Heart right ventricle (tissue), 16 donors: ENCODE data around the gene DEPDC1B. TPM values are rescaled to one million over a fixed set of nuclear protein-coding genes. Genes with fewer than 3 reads are reported as not detected.

Experiments
- ATAC-seq, 8 donors: fragments of 200-7000 bp; cut with Tn5 transposase; one replicate each; pipeline ENCODE4 v1.9.1; 2020; ENCODE audit warnings: mild to moderate bottlenecking in 8 of 8, moderate library complexity in 8 of 8, moderate number of reproducible peaks in 1 of 8
- DNase-seq, 2 donors: peaks; one replicate each; pipeline ENCODE4 v3.0.0-alpha.2; 2020
- H3K27ac ChIP-seq, 10 donors: fragments of 200-600 bp; sonication (generic) in 2 of 10; one replicate each; pipeline versions ENCODE4 v1.5.0 to v1.8.0; 2020 to 2022; ENCODE audit warnings: mild to moderate bottlenecking in 3 of 10
- H3K27me3 ChIP-seq, 7 donors: fragments of 200-600 bp; one replicate each; pipeline ENCODE4 v1.8.0; 2021 to 2022; ENCODE audit warnings: mild to moderate bottlenecking in 2 of 7
- H3K36me3 ChIP-seq, 9 donors: fragments of 200-600 bp; sonication (generic) in 1 of 9; one replicate each; pipeline versions ENCODE4 v1.5.0 to v1.8.0; 2020 to 2022; ENCODE audit warnings: mild to moderate bottlenecking in 2 of 9
- H3K4me1 ChIP-seq, 9 donors: fragments of 200-600 bp; sonication (generic) in 1 of 9; one replicate each; pipeline versions ENCODE4 v1.5.0 to v1.8.0; 2020 to 2022; ENCODE audit warnings: mild to moderate bottlenecking in 4 of 9
- H3K4me3 ChIP-seq, 10 donors: fragments of 200-600 bp; sonication (generic) in 2 of 10; one replicate each; pipeline versions ENCODE4 v1.5.0 to v1.8.0; 2020 to 2022; ENCODE audit warnings: mild to moderate bottlenecking in 7 of 10, moderate library complexity in 2 of 10
- H3K9me3 ChIP-seq, 11 donors: fragments of 200-600 bp in 10 of 11; sonication (generic) in 2 of 11; one replicate each; pipeline versions ENCODE4 v1.5.0 to v1.8.0; 2013 to 2022; ENCODE audit warnings: mild to moderate bottlenecking in 2 of 11, control low read depth in 1 of 11, moderate library complexity in 1 of 11
- WGBS, 2 donors: extraction: QIAGEN DNeasy Blood & Tissue Kit; methylation state at CpG; one replicate each; pipeline ENCODE4 v1.1.7; 2013; ENCODE audit warnings: inconsistent platforms in 1 of 2; 5-methylcytosine and 5-hydroxymethylcytosine counted together
- intact Hi-C, 10 donors: fragments of 100-400 bp; cut with DNase I; formaldehyde crosslinking; loops; one replicate each; pipeline versions ENCODE4 v1.11.1 to v1.14.2; 2022
- polyA plus RNA-seq, 2 donors: library from polyadenylated mRNA; stranded (reverse); fragments of 200-250 nt; gene quantifications; one replicate each; pipeline ENCODE4 v1.2.3, GENCODE V29; 2013
- total RNA-seq, 10 donors: library from RNA; stranded (reverse); fragmentation: NEBNext Ultra II Directional in 3 of 10; extraction: Animal tissue kit (Norgen Biotek cat#: 25700) in 3 of 10; gene quantifications; one replicate each; pipeline versions ENCODE4 v1.2.1 to v1.2.4, GENCODE V29; 2021 to 2023
- TF ChIP-seq, protein P1 (sequence below), 9 donors: fragments of 200-600 bp; sonication (generic) in 2 of 9; IDR thresholded peaks; one replicate each; pipeline versions ENCODE4 v1.5.0 to v1.8.0; 2021 to 2022; ENCODE audit warnings: antibody characterized with exemption in 9 of 9, mild to moderate bottlenecking in 5 of 9, moderate library complexity in 1 of 9
- donor health status: Arrhythmogenic right ventricular cardiomyopathy.
- donor health status: ischemic (EF 13 %, LVEDD 7.1; RV severe dilation, severe dysfunction).
- donor health status: healthy with polysubstance abuse.
- donor health status: DM: no; HTN: yes; CAD: no.
- donor health status: DM: no; HTN: no; CAD: no.
- donor health status: ischemic (EF 25% LVEDD 6.9; RV normal size, moderate dysfunction).
- donor health status: ischemic (EF 25% LVEDD 5.7; RV mildly dilated, moderate dysfunction).
- donor health status: healthy.
- donor health status: DM: yes; HTN: yes; CAD: no.
- donor health status: Ischemic cardiomyopathy.
- donor health status: ischemic (EF 35%, LVEDD 5.7; RV mildly dilated, moderate dysfunction).
- donor health status: nonischemic (EF 11% LVEDD 7.7; RV severe dilation, severe dysfunction).
- donor health status: DM: yes; HTN: yes; CAD: no.
- donor health status: PGD.
- donor health status: ischemic (EF 29% LVEDD 5.4; RV normal size, mild dysfunction).
- donor health status: nonischemic (EF 23%, LVEDD 6.1; RV moderate dilation, normal function).

DEPDC1B gene
- total and polyA plus RNA-seq, 12 donors: 0.04 to 1.1 (median 0.46) TPM; not detected in 7

DNA sequence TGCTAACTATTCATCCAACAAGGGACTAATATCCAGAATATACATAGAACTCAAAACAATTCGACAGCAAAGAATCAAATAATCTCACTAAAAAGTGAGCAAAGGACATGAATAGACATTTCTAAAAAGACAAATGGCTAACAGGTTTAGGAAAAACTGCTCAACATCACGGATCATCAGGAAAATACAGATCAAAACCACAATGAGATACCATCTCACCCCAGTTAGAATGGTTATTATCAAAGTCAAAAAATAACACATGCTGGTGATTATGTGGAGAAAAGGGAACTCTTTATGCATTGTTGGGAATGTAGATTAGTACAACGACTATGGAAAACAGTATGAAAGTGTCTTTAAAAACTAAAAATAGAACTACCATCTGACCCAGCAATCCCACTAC is 150.1 kb downstream of the DEPDC1B start:
- Histone ChIP-seq H3K27me3 (no peaks in the 10 kb centered on the region), H3K9me3 (no peaks in the 10 kb centered on the region), H3K4me1 (peaks cover 0 to 10% (median 0%) of the 10 kb centered on the region in 9 donors), H3K36me3 (no peaks in the 10 kb centered on the region), H3K27ac (no peak overlapping the region), H3K4me3 (no peak overlapping the region)
- TF ChIP-seq, protein P1, sequence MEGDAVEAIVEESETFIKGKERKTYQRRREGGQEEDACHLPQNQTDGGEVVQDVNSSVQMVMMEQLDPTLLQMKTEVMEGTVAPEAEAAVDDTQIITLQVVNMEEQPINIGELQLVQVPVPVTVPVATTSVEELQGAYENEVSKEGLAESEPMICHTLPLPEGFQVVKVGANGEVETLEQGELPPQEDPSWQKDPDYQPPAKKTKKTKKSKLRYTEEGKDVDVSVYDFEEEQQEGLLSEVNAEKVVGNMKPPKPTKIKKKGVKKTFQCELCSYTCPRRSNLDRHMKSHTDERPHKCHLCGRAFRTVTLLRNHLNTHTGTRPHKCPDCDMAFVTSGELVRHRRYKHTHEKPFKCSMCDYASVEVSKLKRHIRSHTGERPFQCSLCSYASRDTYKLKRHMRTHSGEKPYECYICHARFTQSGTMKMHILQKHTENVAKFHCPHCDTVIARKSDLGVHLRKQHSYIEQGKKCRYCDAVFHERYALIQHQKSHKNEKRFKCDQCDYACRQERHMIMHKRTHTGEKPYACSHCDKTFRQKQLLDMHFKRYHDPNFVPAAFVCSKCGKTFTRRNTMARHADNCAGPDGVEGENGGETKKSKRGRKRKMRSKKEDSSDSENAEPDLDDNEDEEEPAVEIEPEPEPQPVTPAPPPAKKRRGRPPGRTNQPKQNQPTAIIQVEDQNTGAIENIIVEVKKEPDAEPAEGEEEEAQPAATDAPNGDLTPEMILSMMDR (IDR thresholded peaks at IDR 0.05): no peak
- ATAC-seq: no peak
- WGBS, 2 donors: 54 to 68% methylated on average over 3 of the region's 3 CpGs
- intact Hi-C loops: no loop called here
- no peak for DNase-seq

Other genes starting within 250 kb of the DEPDC1B start
- gene ELOVL7, start 144.1 kb upstream of the DEPDC1B start, total RNA-seq: 1 to 10 TPM in 2 of 10 donors, under 1 TPM in 8; 0.23 to 2.0 (median 0.59) TPM
- 1 to 10 TPM in 1 of 2 donors, under 1 TPM in 1; 0.16 to 1.3 TPM for gene ELOVL7, start 144.1 kb upstream of the DEPDC1B start, polyA plus RNA-seq
- 1 to 10 TPM; 4.1 to 8.3 (median 6.8) TPM for gene ERCC8, start 244.9 kb upstream of the DEPDC1B start, total RNA-seq
- gene ERCC8, start 244.9 kb upstream of the DEPDC1B start, polyA plus RNA-seq: 1 to 10 TPM; 4.4 to 4.9 TPM
- 10 to 100 TPM; 23.0 to 49.2 (median 29.9) TPM for gene NDUFAF2, start 245.0 kb upstream of the DEPDC1B start, total RNA-seq
- gene NDUFAF2, start 245.0 kb upstream of the DEPDC1B start, polyA plus RNA-seq: 10 to 100 TPM; 60.3 to 96.5 TPM